IMR-90 (cell line): ENCODE results near the gene P4HA2. TPM values are rescaled to one million over a fixed set of nuclear protein-coding genes. Genes with fewer than 3 reads are reported as not detected.

Experiments
- ATAC-seq: fragments of 200-7000 bp; cut with Tn5 transposase; 2 replicates; pipeline ENCODE4 v1.9.1; 2020; ENCODE audit warnings: low read depth, mild to moderate bottlenecking, moderate library complexity
- BruUV-seq: library from RNA; stranded (reverse); fragments of 400-500 nt; replicated peaks from 2 replicates; lab custom pipeline; 2021; lab: Mats Ljungman, UMichigan
- CTCF ChIA-PET: fragments of 300-600 bp; formaldehyde crosslinking; extraction: SDS; loops from one replicate; lab custom pipeline; 2021; ENCODE audit warnings: antibody characterized with exemption; lab: Yijun Ruan, JAX
- POLR2A ChIA-PET: fragments of 300-600 bp; sonication (Branson Sonifier 250); formaldehyde crosslinking; loops from one replicate; lab custom pipeline; 2022; ENCODE audit warnings: antibody characterized with exemption; ENCODE audit not compliant: unreplicated experiment; lab: Charles Lee
- DNase-seq: peaks from one replicate; pipeline ENCODE4 v3.0.0; 2013
- H2AFZ ChIP-seq: replicated peaks from 2 replicates; pipeline ENCODE3; 2013; ENCODE audit warnings: low read length, mild to moderate bottlenecking; ENCODE audit not compliant: poor library complexity
- H2AK5ac ChIP-seq: 2 replicates; pipeline ENCODE4 v1.6.1; 2013; ENCODE audit warnings: low read depth, low read length, inconsistent platforms
- H2AK9ac ChIP-seq: replicated peaks from 2 replicates; pipeline ENCODE3; 2013; ENCODE audit warnings: mild to moderate bottlenecking, low read depth, low read length, moderate library complexity; ENCODE audit not compliant: poor library complexity
- H2BK120ac ChIP-seq: 2 replicates; pipeline ENCODE4 v1.6.1; 2013; ENCODE audit warnings: low read depth, low read length, inconsistent platforms
- H2BK15ac ChIP-seq: 3 replicates; pipeline ENCODE4 v1.6.1; 2013; ENCODE audit warnings: low read depth, low read length, inconsistent platforms
- H2BK20ac ChIP-seq: 2 replicates; pipeline ENCODE4 v1.6.1; 2013; ENCODE audit warnings: low read depth, mild to moderate bottlenecking, inconsistent platforms, low read length, moderate library complexity
- H2BK5ac ChIP-seq: 2 replicates; pipeline ENCODE4 v1.6.1; 2013; ENCODE audit warnings: mild to moderate bottlenecking, low read depth, low read length, inconsistent platforms; ENCODE audit not compliant: poor library complexity, severe bottlenecking
- H3K14ac ChIP-seq: replicated peaks from 2 replicates; pipeline ENCODE4 v1.6.1; 2013; ENCODE audit warnings: low read depth, low read length, inconsistent platforms
- H3K18ac ChIP-seq: 2 replicates; pipeline ENCODE4 v1.6.1; 2013; ENCODE audit warnings: low read depth, low read length, control low read depth
- H3K23ac ChIP-seq: 2 replicates; pipeline ENCODE4 v1.6.1; 2013; ENCODE audit warnings: low read depth, low read length, inconsistent platforms
- H3K27ac ChIP-seq: 2 replicates; pipeline ENCODE4 v1.5.1; 2013; ENCODE audit warnings: mild to moderate bottlenecking, control low read depth, low read length; ENCODE audit not compliant: insufficient read depth
- H3K27me3 ChIP-seq: 2 replicates; pipeline ENCODE4 v1.6.1; 2013; ENCODE audit warnings: low read length; ENCODE audit not compliant: control insufficient read depth, insufficient read depth
- H3K36me3 ChIP-seq: 2 replicates; pipeline ENCODE4 v1.6.1; 2013; ENCODE audit warnings: low read length, mixed read lengths; ENCODE audit not compliant: control insufficient read depth, insufficient read depth
- H3K4ac ChIP-seq: 2 replicates; pipeline ENCODE4 v1.6.1; 2013; ENCODE audit warnings: low read depth, low read length, inconsistent platforms
- H3K4me1 ChIP-seq: 2 replicates; pipeline ENCODE4 v1.6.1; 2013; ENCODE audit warnings: low read length, mixed read lengths; ENCODE audit not compliant: control insufficient read depth, insufficient read depth
- H3K4me2 ChIP-seq: 2 replicates; pipeline ENCODE4 v1.6.1; 2013; ENCODE audit warnings: low read depth, mild to moderate bottlenecking, control low read depth, low read length, moderate library complexity
- H3K4me3 ChIP-seq: 2 replicates; pipeline ENCODE4 v1.5.1; 2013; ENCODE audit warnings: low read depth, mild to moderate bottlenecking, control low read depth, low read length, moderate library complexity; ENCODE audit not compliant: insufficient read depth
- H3K56ac ChIP-seq: 2 replicates; pipeline ENCODE4 v1.6.1; 2013; ENCODE audit warnings: low read length, inconsistent platforms; ENCODE audit not compliant: insufficient read depth; ENCODE audit errors: extremely low read depth
- H3K79me1 ChIP-seq, 2 experiments: 2 replicates each; pipeline ENCODE4 v1.6.1; 2013; ENCODE audit warnings: low read length in 2 of 2, inconsistent platforms in 1 of 2, low read depth in 1 of 2
- H3K9ac ChIP-seq: 2 replicates; pipeline ENCODE4 v1.6.1; 2013; ENCODE audit warnings: low read depth, low read length, control low read depth
- H3K9me1 ChIP-seq: 2 replicates; pipeline ENCODE4 v1.6.1; 2013; ENCODE audit warnings: low read length, inconsistent platforms; ENCODE audit not compliant: insufficient read depth
- H3K9me3 ChIP-seq: 2 replicates; pipeline ENCODE4 v1.6.1; 2013; ENCODE audit warnings: low read length; ENCODE audit not compliant: control insufficient read depth, insufficient read depth
- H4K20me1 ChIP-seq: 2 replicates; pipeline ENCODE4 v1.6.1; 2013; ENCODE audit warnings: low read length, inconsistent platforms; ENCODE audit not compliant: insufficient read depth
- H4K5ac ChIP-seq: 2 replicates; pipeline ENCODE4 v1.6.1; 2013; ENCODE audit warnings: mild to moderate bottlenecking, low read depth, low read length, control low read depth
- H4K8ac ChIP-seq, 2 experiments: 2 replicates each; pipeline ENCODE4 v1.6.1; 2013; ENCODE audit warnings: low read depth in 2 of 2, low read length in 2 of 2, control low read depth in 1 of 2, inconsistent platforms in 1 of 2
- H4K91ac ChIP-seq: 2 replicates; pipeline ENCODE4 v1.6.1; 2013; ENCODE audit warnings: low read depth, low read length, inconsistent platforms; ENCODE audit not compliant: insufficient read depth
- BHLHE40 ChIP-seq: fragments of 150-350 bp; IDR thresholded peaks from 2 replicates; pipeline ENCODE4 v1.6.1; 2016; ENCODE audit warnings: mild to moderate bottlenecking, low read depth, low read length
- CEBPB ChIP-seq: IDR thresholded peaks from 2 replicates; pipeline ENCODE4 v1.6.1; 2012; ENCODE audit warnings: low read depth, low read length, improper control_type of control experiment
- CHD1 ChIP-seq: IDR thresholded peaks from 2 replicates; pipeline ENCODE4 v1.6.1; 2012; ENCODE audit warnings: low read depth, low read length, improper control_type of control experiment
- FOS ChIP-seq: fragments of 150-350 bp; IDR thresholded peaks from 2 replicates; pipeline ENCODE4 v1.6.1; 2016; ENCODE audit warnings: low read depth, low read length
- MAFK ChIP-seq: IDR thresholded peaks from 2 replicates; pipeline ENCODE4 v1.6.1; 2012; ENCODE audit warnings: low read depth, low read length, improper control_type of control experiment
- MAZ ChIP-seq: IDR thresholded peaks from 2 replicates; pipeline ENCODE4 v1.6.1; 2012; ENCODE audit warnings: low read depth, mild to moderate bottlenecking, low read length, improper control_type of control experiment, moderate library complexity, borderline replicate concordance
- MXI1 ChIP-seq: IDR thresholded peaks from 2 replicates; pipeline ENCODE4 v1.6.1; 2012; ENCODE audit warnings: low read depth, mild to moderate bottlenecking, low read length, moderate library complexity, borderline replicate concordance
- NFE2L2 ChIP-seq: fragments of 150-350 bp; IDR thresholded peaks from 2 replicates; pipeline ENCODE4 v1.6.1; 2016; ENCODE audit warnings: low read depth, mild to moderate bottlenecking, low read length
- POLR2A ChIP-seq: IDR thresholded peaks from 2 replicates; pipeline ENCODE4 v1.6.1; 2012; ENCODE audit warnings: mild to moderate bottlenecking, low read depth, low read length
- RAD21 ChIP-seq: IDR thresholded peaks from 2 replicates; pipeline ENCODE4 v1.6.1; 2012; ENCODE audit warnings: low read length, improper control_type of control experiment
- RCOR1 ChIP-seq: IDR thresholded peaks from 2 replicates; pipeline ENCODE4 v1.6.1; 2012; ENCODE audit warnings: mild to moderate bottlenecking, low read length, improper control_type of control experiment; ENCODE audit not compliant: insufficient replicate concordance
- RFX5 ChIP-seq: IDR thresholded peaks from 2 replicates; pipeline ENCODE4 v1.8.0; 2012; ENCODE audit warnings: low read depth, mild to moderate bottlenecking, low read length, moderate library complexity
- SMC3 ChIP-seq: fragments of 150-350 bp; IDR thresholded peaks from 2 replicates; pipeline ENCODE4 v1.6.1; 2016; ENCODE audit warnings: low read depth, mild to moderate bottlenecking, antibody characterized with exemption, low read length, moderate library complexity
- WGBS, 2 experiments: methylation state at CpG; one replicate each; pipeline versions ENCODE4 v1.1.5 to v1.1.7; 2013; ENCODE audit warnings: missing lambda C conversion rate in 2 of 2; ENCODE audit not compliant: insufficient read length in 1 of 2; ENCODE audit errors: extremely low coverage in 2 of 2; 5-methylcytosine and 5-hydroxymethylcytosine counted together
- dilution Hi-C: fragments of 300-500 bp; cut with HindIII; formaldehyde crosslinking; loops from one replicate; pipeline ENCODE4 v1.14.3; 2018; ENCODE audit warnings: low sequenced_read_pairs; ENCODE audit not compliant: unreplicated experiment
- in situ Hi-C: fragments of 300-500 bp; cut with MboI; formaldehyde crosslinking; loops from 3 replicates; pipeline ENCODE4 v1.14.3; 2019; ENCODE audit warnings: low sequenced_read_pairs, inconsistent platforms, mixed read lengths
- intact Hi-C: fragments of 100-400 bp; cut with micrococcal nuclease; formaldehyde crosslinking; loops from 2 replicates; pipeline ENCODE4 v1.10.0; 2022
- polyA plus RNA-seq, 3 experiments: library from polyadenylated mRNA; depleted of rRNA; stranded (reverse); fragments of >200 nt; gene quantifications; 2 replicates each; pipeline ENCODE4 v1.2.3, GENCODE V29; 2012; ENCODE audit warnings: low replicate concordance in 1 of 3
- total RNA-seq: library from RNA; depleted of rRNA; stranded (reverse); fragments of >200 nt; gene quantifications from 2 replicates; pipeline ENCODE4 v1.2.3, GENCODE V29; 2012
- TF ChIP-seq, protein P1 (sequence below): fragments of 150-350 bp; IDR thresholded peaks from 2 replicates; pipeline ENCODE4 v1.6.1; 2016; ENCODE audit warnings: low read depth, mild to moderate bottlenecking, low read length, moderate library complexity, borderline replicate concordance
- TF ChIP-seq, protein P2 (sequence below): fragments of 150-350 bp; IDR thresholded peaks from 2 replicates; pipeline ENCODE4 v1.6.1; 2017; ENCODE audit warnings: mild to moderate bottlenecking, antibody characterized with exemption, low read length, low read depth
- TF ChIP-seq, protein P3 (sequence below): conservative IDR thresholded peaks from 2 replicates; pipeline ENCODE4 v1.5.1; 2012; ENCODE audit warnings: mild to moderate bottlenecking, low read depth, low read length, improper control_type of control experiment

P4HA2 gene
- total and polyA plus RNA-seq, 2 of the 4 experiments (the other 2 are of a cell fraction) = 186 to 225 TPM

DNA sequence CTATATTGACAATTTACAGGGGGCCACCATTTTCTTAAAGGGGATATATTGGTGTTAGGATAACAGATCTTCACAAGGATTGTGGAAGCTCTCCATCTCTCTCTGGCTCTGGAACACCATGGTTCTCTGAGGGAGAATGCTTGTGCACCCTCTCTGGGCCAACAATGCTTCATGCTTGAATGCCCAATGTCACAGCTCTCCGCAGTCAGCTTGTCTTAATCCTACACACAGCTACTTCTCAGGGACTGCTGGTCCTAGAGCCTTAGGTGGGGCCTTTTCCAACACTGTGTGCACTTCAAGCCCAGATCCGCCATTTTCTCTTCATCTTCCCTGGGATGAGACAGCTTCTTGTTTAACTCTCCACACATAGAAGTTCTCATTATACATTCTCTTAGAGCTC, 22.9 kb upstream of the P4HA2 start:
- H3K4me2 ChIP-seq = no peak overlapping the region
- H3K23ac ChIP-seq = no peak overlapping the region
- no TSS peak for BruUV-seq
- no peaks in the 10 kb centered on the region for H4K20me1 ChIP-seq
- H2AK9ac ChIP-seq = no peak overlapping the region
- intact Hi-C loops = no loop called here
- no peak overlapping the region for H3K14ac ChIP-seq
- in situ Hi-C loops = no loop called here
- POLR2A ChIA-PET = no interaction called here
- H3K4me3 ChIP-seq = no peak overlapping the region
- CTCF ChIA-PET = interaction anchor here (6.6 kb wide), 1 partner anchor 12 kb away, joined by 35 read pairs; no protein-coding TSS in a partner anchor
- dilution Hi-C loops = no loop called here
- no peaks in the 10 kb centered on the region for H3K4me1 ChIP-seq
- no peak overlapping the region for H2BK120ac ChIP-seq
- H3K27me3 ChIP-seq = no peaks in the 10 kb centered on the region; the same call in 1 of the 2 replicates
- no peak overlapping the region for H3K18ac ChIP-seq
- no peak overlapping the region for H4K8ac ChIP-seq
- 0 out of 2 replicates have a peak, but pooled peaks cover 3% of the 10 kb centered on the region for H3K9me1 ChIP-seq
- no peak overlapping the region for H3K9ac ChIP-seq
- ATAC-seq (no peak), DNase-seq (no peak)
- H2AK5ac ChIP-seq = no peak overlapping the region
- H2AFZ ChIP-seq = peak overlapping the region; percentile 19
- no peak overlapping the region for H3K4ac ChIP-seq
- H3K27ac ChIP-seq = no peak overlapping the region
- H4K91ac ChIP-seq = no peak overlapping the region
- WGBS, 2 experiments = no CpG with 5 or more reads among the region's 2 CpGs
- H3K9me3 ChIP-seq = peaks cover 5% of the 10 kb centered on the region; the same call in 1 of the 2 replicates
- H2BK5ac ChIP-seq = no peak overlapping the region
- H3K79me1 ChIP-seq = no peaks in the 10 kb centered on the region
- H2BK20ac ChIP-seq = no peak overlapping the region
- H3K36me3 ChIP-seq = no peaks in the 10 kb centered on the region
- no peak overlapping the region for H2BK15ac ChIP-seq
- TF ChIP-seq FOS (no peak), NFE2L2 (no peak), CEBPB (no peak), BHLHE40 (no peak), CHD1 (no peak), RFX5 (no peak), MAFK (no peak), MAZ (no peak), RAD21 (no peak), SMC3 (no peak), POLR2A (no peak), MXI1 (no peak), RCOR1 (no peak)
- TF ChIP-seq, protein P1, sequence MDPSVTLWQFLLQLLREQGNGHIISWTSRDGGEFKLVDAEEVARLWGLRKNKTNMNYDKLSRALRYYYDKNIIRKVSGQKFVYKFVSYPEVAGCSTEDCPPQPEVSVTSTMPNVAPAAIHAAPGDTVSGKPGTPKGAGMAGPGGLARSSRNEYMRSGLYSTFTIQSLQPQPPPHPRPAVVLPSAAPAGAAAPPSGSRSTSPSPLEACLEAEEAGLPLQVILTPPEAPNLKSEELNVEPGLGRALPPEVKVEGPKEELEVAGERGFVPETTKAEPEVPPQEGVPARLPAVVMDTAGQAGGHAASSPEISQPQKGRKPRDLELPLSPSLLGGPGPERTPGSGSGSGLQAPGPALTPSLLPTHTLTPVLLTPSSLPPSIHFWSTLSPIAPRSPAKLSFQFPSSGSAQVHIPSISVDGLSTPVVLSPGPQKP = no peak
- TF ChIP-seq, protein P2, sequence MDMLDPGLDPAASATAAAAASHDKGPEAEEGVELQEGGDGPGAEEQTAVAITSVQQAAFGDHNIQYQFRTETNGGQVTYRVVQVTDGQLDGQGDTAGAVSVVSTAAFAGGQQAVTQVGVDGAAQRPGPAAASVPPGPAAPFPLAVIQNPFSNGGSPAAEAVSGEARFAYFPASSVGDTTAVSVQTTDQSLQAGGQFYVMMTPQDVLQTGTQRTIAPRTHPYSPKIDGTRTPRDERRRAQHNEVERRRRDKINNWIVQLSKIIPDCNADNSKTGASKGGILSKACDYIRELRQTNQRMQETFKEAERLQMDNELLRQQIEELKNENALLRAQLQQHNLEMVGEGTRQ = no peak
- TF ChIP-seq, protein P3, sequence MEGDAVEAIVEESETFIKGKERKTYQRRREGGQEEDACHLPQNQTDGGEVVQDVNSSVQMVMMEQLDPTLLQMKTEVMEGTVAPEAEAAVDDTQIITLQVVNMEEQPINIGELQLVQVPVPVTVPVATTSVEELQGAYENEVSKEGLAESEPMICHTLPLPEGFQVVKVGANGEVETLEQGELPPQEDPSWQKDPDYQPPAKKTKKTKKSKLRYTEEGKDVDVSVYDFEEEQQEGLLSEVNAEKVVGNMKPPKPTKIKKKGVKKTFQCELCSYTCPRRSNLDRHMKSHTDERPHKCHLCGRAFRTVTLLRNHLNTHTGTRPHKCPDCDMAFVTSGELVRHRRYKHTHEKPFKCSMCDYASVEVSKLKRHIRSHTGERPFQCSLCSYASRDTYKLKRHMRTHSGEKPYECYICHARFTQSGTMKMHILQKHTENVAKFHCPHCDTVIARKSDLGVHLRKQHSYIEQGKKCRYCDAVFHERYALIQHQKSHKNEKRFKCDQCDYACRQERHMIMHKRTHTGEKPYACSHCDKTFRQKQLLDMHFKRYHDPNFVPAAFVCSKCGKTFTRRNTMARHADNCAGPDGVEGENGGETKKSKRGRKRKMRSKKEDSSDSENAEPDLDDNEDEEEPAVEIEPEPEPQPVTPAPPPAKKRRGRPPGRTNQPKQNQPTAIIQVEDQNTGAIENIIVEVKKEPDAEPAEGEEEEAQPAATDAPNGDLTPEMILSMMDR = no peak
- H4K5ac ChIP-seq = no peak overlapping the region
- no peak overlapping the region for H3K56ac ChIP-seq
